Panc1 (cell line): ENCODE measurements around the gene HBG2. TPM values are rescaled to one million over a fixed set of nuclear protein-coding genes. Genes with fewer than 3 reads are reported as not detected.

Experiments used
- ATAC-seq: fragments of 200-7000 bp; cut with Tn5 transposase; 2 replicates; pipeline ENCODE4 v1.9.1; 2020; ENCODE audit warnings: mild to moderate bottlenecking, moderate library complexity
- BruUV-seq: library from RNA; stranded (reverse); fragments of 400-500 nt; replicated peaks from 2 replicates; lab custom pipeline; 2021; lab: Mats Ljungman, UMichigan
- CTCF ChIA-PET: fragments of 300-600 bp; sonication (Branson Sonifier 250); formaldehyde crosslinking; loops from one replicate; lab custom pipeline; 2022; ENCODE audit warnings: antibody characterized with exemption; lab: Charles Lee
- POLR2A ChIA-PET: fragments of 300-600 bp; sonication (Branson Sonifier 250); formaldehyde crosslinking; loops from one replicate; lab custom pipeline; 2022; ENCODE audit warnings: antibody characterized with exemption; lab: Charles Lee
- DNase-seq: peaks from one replicate; pipeline ENCODE4 v3.0.0-alpha.2; 2010; ENCODE audit warnings: low read depth, low spot score
- H3K27ac ChIP-seq: 2 replicates; pipeline ENCODE4 v1.5.1; 2011; ENCODE audit warnings: mild to moderate bottlenecking, low read length, inconsistent platforms
- H3K27me3 ChIP-seq: fragments of 200-500 bp; sonication (Bioruptor generic); 2 replicates; pipeline ENCODE4 v1.6.0; 2014; ENCODE audit warnings: low read length, inconsistent platforms; ENCODE audit not compliant: control insufficient read depth, insufficient read depth
- H3K36me3 ChIP-seq: fragments of 200-500 bp; sonication (Bioruptor generic); 2 replicates; pipeline ENCODE4 v1.5.1; 2014; ENCODE audit warnings: inconsistent platforms, mild to moderate bottlenecking, low read length, moderate library complexity; ENCODE audit not compliant: control insufficient read depth, insufficient read depth
- H3K4me1 ChIP-seq: 2 replicates; pipeline ENCODE4 v1.5.1; 2011; ENCODE audit warnings: inconsistent platforms, mild to moderate bottlenecking, low read length, moderate library complexity; ENCODE audit not compliant: control insufficient read depth, insufficient read depth
- H3K4me3 ChIP-seq, 2 experiments: 2 replicates each; pipeline ENCODE4 v1.5.1; 2011 to 2012; ENCODE audit warnings: low read depth in 2 of 2, low read length in 2 of 2, mild to moderate bottlenecking in 2 of 2, inconsistent platforms in 1 of 2, moderate library complexity in 1 of 2
- H3K9me3 ChIP-seq: fragments of 200-500 bp; sonication (Bioruptor generic); 2 replicates; pipeline ENCODE4 v1.5.1; 2014; ENCODE audit warnings: low read depth, mild to moderate bottlenecking, inconsistent platforms, low read length, moderate library complexity; ENCODE audit not compliant: control insufficient read depth, insufficient read depth
- CTCF ChIP-seq: fragments of 450-650 bp; IDR thresholded peaks from 2 replicates; pipeline ENCODE4 v1.5.1; 2017; ENCODE audit warnings: mild to moderate bottlenecking
- POLR2AphosphoS5 ChIP-seq: IDR thresholded peaks from 2 replicates; pipeline ENCODE4 v1.6.1; 2012; ENCODE audit warnings: mild to moderate bottlenecking, low read depth, low read length, moderate library complexity
- REST ChIP-seq, 2 experiments: IDR thresholded peaks; 2 replicates each; pipeline ENCODE4 v1.6.1; 2011 to 2012; ENCODE audit warnings: low read depth in 2 of 2, control low read depth in 1 of 2, low read length in 1 of 2, mild to moderate bottlenecking in 1 of 2, moderate library complexity in 1 of 2; ENCODE audit not compliant: insufficient read depth in 1 of 2
- SIN3A ChIP-seq: IDR thresholded peaks from 2 replicates; pipeline ENCODE4 v1.6.1; 2012; ENCODE audit warnings: low read depth, mild to moderate bottlenecking, low read length, moderate library complexity, borderline replicate concordance; ENCODE audit not compliant: insufficient read depth
- TCF7L2 ChIP-seq: IDR thresholded peaks from 2 replicates; pipeline ENCODE4 v1.6.1; 2011; ENCODE audit warnings: mild to moderate bottlenecking, low read depth, low read length, inconsistent platforms
- in situ Hi-C: cut with HindIII; loops from 2 replicates; pipeline ENCODE4 v1.10.0; 2016; ENCODE audit warnings: low sequenced_read_pairs, low pct_unique_long_range_greater_than_20kb
- intact Hi-C: fragments of 100-400 bp; cut with micrococcal nuclease; formaldehyde crosslinking; loops from one replicate; pipeline ENCODE4 v1.10.0; 2022; ENCODE audit not compliant: unreplicated experiment
- total RNA-seq: library from RNA; stranded (reverse); gene quantifications from one replicate; pipeline ENCODE4 v1.2.1, GENCODE V29; 2021; ENCODE audit not compliant: unreplicated experiment

The HBG2 gene
- total RNA-seq, 1 experiment from 2014 or later = 6.5 TPM

GRCh38 chr11:5226732-5227310 is 27.8 kb downstream of the HBG2 start, which contains the start of gene HBB:
TSS of gene HBB (minus strand) at chr11:5227071. CDS start at chr11:5227021, 50 bp downstream.
- DNase-seq = no peak
- BruUV-seq = no TSS peak
- POLR2A ChIA-PET = no interaction called here
- ATAC-seq = peak; percentile 38; the same call in 1 of the 2 replicates
- Histone ChIP-seq H3K9me3 (no peaks in the 10 kb centered on the region), H3K4me3 (no peak within 1 kb of the TSS), H3K27me3 (no peaks in the 10 kb centered on the region), H3K27ac (no peak within 1 kb of the TSS), H3K36me3 (no peaks in the 10 kb centered on the region), H3K4me1 (no peaks in the 10 kb centered on the region)
- CTCF ChIA-PET = no interaction called here
- TF ChIP-seq TCF7L2 = no peak
- no peak for TF ChIP-seq SIN3A
- no peak for TF ChIP-seq CTCF
- TF ChIP-seq POLR2AphosphoS5 = no peak
- TF ChIP-seq REST (IDR thresholded peaks at IDR 0.05; ENCODE audit: insufficient read depth in 1 of 2, low read depth in 2 of 2, low read length in 1 of 2) = no peak
- intact Hi-C loops = no loop called here
- in situ Hi-C loops = no loop called here

GRCh38 chr11:5225480-5225871 is 29.1 kb downstream of the HBG2 start:
- intact Hi-C loops (no loop called here), in situ Hi-C loops (no loop called here)
- no peaks in the 10 kb centered on the region for H3K36me3 ChIP-seq
- no TSS peak for BruUV-seq
- H3K4me3 ChIP-seq = no peak overlapping the region
- DNase-seq (no peak), ATAC-seq (no peak)
- H3K27me3 ChIP-seq = no peaks in the 10 kb centered on the region
- TF ChIP-seq SIN3A (no peak), CTCF (no peak), POLR2AphosphoS5 (no peak), REST (IDR thresholded peaks at IDR 0.05; ENCODE audit: insufficient read depth in 1 of 2, low read depth in 2 of 2, low read length in 1 of 2) (no peak)
- no peaks in the 10 kb centered on the region for H3K4me1 ChIP-seq
- CTCF ChIA-PET = no interaction called here
- H3K27ac ChIP-seq = no peak overlapping the region
- no peaks in the 10 kb centered on the region for H3K9me3 ChIP-seq
- POLR2A ChIA-PET = no interaction called here
